ENCODE results near the gene PIP5K1C.

PIP5K1C gene, protein sequence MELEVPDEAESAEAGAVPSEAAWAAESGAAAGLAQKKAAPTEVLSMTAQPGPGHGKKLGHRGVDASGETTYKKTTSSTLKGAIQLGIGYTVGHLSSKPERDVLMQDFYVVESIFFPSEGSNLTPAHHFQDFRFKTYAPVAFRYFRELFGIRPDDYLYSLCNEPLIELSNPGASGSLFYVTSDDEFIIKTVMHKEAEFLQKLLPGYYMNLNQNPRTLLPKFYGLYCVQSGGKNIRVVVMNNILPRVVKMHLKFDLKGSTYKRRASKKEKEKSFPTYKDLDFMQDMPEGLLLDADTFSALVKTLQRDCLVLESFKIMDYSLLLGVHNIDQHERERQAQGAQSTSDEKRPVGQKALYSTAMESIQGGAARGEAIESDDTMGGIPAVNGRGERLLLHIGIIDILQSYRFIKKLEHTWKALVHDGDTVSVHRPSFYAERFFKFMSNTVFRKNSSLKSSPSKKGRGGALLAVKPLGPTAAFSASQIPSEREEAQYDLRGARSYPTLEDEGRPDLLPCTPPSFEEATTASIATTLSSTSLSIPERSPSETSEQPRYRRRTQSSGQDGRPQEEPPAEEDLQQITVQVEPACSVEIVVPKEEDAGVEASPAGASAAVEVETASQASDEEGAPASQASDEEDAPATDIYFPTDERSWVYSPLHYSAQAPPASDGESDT

DNA sequence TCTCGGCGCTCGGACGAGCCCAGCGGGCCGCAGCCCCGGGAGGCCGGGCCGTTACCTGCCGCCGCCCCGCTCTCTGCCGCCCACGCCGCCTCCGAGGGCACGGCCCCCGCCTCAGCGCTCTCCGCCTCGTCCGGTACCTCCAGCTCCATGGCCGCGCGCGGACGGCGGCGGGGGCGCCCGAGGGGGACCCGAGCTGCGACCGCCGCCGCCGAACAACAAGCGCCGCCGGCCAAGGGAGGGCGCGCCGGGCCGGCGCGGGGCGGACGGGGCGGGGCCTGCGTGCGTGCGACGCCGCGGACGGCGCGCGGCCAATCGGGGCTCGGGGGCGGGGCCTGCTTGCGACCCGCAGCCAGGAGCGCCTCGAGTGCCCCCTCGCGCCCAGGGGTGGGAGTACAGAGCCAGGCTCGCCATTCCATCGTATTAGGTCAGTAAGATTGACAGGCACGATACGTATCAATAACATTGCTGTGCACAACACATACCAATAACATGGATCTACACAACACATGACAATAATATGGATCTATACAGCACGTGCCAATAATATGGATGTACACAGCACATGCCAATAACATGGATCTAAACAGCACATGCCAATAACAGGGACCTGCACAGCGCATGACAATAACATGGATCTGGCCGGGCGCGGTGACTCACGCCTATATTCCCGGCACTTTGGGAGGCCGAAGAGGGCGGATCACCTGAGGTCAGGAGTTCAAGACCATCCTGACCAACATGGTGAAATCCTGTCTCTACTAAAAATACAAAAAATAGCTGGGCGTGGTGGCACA lies at the start of gene PIP5K1C:
TSS of gene PIP5K1C (minus strand) at position 227 of the 791 bp plus-strand sequence. CDS start at position 149, 78 bp downstream.
- TF ChIP-seq, protein P1, sequence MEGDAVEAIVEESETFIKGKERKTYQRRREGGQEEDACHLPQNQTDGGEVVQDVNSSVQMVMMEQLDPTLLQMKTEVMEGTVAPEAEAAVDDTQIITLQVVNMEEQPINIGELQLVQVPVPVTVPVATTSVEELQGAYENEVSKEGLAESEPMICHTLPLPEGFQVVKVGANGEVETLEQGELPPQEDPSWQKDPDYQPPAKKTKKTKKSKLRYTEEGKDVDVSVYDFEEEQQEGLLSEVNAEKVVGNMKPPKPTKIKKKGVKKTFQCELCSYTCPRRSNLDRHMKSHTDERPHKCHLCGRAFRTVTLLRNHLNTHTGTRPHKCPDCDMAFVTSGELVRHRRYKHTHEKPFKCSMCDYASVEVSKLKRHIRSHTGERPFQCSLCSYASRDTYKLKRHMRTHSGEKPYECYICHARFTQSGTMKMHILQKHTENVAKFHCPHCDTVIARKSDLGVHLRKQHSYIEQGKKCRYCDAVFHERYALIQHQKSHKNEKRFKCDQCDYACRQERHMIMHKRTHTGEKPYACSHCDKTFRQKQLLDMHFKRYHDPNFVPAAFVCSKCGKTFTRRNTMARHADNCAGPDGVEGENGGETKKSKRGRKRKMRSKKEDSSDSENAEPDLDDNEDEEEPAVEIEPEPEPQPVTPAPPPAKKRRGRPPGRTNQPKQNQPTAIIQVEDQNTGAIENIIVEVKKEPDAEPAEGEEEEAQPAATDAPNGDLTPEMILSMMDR (IDR thresholded peaks at IDR 0.05; ENCODE audit: low read depth, low read length), result peak; percentile 79
- in situ Hi-C loops (cut with HindIII; ENCODE audit: low sequenced_read_pairs), result no loop called here
- peak; percentile 80 for DNase-seq (ENCODE audit: low read depth, low spot score)
- peak within 1 kb of the TSS; percentile 79 for H3K4me3 ChIP-seq (ENCODE audit: low read depth, low read length)

DNA sequence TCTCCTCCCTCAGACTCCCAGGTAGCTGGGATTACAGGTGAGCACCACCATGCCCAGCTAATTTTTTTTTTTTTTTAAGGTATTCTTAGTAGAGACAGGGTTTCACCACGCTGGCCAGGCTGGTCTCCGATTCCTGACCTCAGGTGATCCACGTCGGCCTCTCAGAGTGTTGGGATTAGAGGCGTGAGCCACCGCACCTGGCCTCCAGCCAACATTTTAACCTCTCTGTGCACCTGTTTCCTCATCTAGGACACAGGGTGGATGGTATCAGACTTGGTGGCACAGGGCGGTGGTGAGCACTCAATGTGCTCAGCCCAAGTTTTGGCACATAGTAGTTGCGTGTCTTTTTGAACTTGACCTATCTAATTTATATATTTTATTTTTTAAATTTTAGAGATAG lies 48.7 kb upstream of the PIP5K1C start:
- no peak overlapping the region for H3K4me3 ChIP-seq (ENCODE audit: low read depth, low read length)
- TF ChIP-seq, protein P1 (IDR thresholded peaks at IDR 0.05; ENCODE audit: low read depth, low read length), result no peak
- in situ Hi-C loops (cut with HindIII; ENCODE audit: low sequenced_read_pairs), result no loop called here
- no peak for DNase-seq (ENCODE audit: low read depth, low spot score)

DNA sequence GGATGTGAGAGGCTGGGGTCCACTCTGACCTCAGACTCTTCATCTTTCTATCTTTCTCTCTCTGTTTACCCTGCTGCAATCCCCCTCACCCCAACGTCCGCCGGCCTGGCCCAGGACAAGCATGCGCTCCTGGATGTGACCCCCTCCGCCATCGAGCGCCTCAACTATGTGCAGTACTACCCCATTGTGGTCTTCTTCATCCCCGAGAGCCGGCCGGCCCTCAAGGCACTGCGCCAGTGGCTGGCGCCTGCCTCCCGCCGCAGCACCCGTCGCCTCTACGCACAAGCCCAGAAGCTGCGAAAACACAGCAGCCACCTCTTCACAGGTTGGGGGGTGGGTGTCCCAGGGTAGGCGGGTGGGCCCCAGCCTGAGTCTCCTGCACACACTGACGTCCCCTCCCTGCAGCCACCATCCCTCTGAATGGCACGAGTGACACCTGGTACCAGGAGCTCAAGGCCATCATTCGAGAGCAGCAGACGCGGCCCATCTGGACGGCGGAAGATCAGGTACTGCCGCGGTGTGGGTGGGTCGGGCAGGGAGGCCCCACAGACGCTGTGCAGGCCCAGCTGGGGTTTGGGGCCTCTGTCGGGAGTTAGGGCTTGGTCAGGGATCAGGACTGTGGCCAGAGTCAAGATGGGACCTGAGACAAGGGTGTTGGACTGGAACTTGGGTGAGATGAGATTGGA lies 46.2 kb upstream of the PIP5K1C start:
- no peak overlapping the region for H3K4me3 ChIP-seq (ENCODE audit: low read depth, low read length)
- DNase-seq (ENCODE audit: low read depth, low spot score), result no peak
- TF ChIP-seq, protein P1 (IDR thresholded peaks at IDR 0.05; ENCODE audit: low read depth, low read length), result no peak
- in situ Hi-C loops (cut with HindIII; ENCODE audit: low sequenced_read_pairs), result no loop called here

DNA sequence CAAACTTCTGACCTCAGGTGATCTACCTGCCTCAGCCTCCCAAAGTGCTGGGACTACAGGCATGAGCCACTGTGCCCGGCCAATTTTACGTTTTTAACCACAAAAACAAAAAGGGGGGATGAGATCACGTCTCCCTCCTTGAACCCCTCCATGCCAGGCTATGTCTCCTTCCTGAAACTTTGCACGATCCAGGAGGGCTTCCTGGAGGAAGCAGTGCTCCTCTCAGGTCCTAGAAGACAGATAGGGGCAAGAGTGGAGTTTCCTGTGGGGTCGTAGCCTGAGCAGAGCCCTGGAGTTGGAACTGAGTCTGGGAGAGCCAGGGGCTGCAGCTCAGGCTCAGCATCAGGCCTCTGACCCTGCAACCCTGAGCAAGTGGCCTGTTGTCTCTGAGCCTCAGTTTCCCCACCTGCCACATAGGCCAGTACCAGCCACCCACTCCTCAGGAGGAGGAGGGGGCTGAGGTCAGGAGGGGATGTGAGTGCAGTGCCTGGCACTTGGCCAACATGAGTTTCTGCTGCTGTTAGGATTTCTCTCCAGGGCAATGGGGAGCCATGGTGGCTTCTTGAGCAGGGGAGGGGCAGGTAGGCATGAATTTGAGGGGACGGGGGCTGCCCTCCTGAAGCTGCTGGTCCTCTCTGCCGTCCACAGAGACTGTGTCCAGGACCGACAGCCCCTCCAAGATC lies 45.2 kb upstream of the PIP5K1C start:
- in situ Hi-C loops (cut with HindIII; ENCODE audit: low sequenced_read_pairs), result no loop called here

DNA sequence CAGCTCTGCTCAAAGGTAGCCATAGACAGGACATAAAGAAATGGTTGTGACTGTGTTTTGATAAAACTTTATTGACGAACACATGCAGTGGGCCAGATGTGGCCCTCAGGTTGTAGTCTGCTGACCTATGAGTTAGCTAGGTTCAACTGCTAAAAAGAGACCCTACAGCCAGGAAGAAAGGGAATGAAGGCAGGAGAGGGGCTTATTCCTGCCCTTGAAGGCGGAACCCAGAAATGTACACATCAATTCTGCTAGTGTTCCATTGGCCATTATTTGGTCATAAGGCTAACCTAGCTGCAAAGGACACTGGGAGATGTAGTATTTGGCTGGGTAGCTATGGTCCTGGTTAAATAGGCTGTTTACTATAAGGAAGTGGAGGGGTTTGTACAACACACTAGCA lies 43.2 kb upstream of the PIP5K1C start:
- in situ Hi-C loops (cut with HindIII; ENCODE audit: low sequenced_read_pairs), result no loop called here
- no peak overlapping the region for H3K4me3 ChIP-seq (ENCODE audit: low read depth, low read length)
- no peak for DNase-seq (ENCODE audit: low read depth, low spot score)
- TF ChIP-seq, protein P1 (IDR thresholded peaks at IDR 0.05; ENCODE audit: low read depth, low read length), result no peak

More for the DNA sequence above, 45.2 kb upstream of the PIP5K1C start:
- no peak overlapping the region for H3K4me3 ChIP-seq (ENCODE audit: low read depth, low read length)
- DNase-seq (ENCODE audit: low read depth, low spot score), result no peak
- TF ChIP-seq, protein P1 (IDR thresholded peaks at IDR 0.05; ENCODE audit: low read depth, low read length), result no peak
